Stimulated activated CD8-positive, alpha-beta memory T cell treated with anti-CD3 and anti-CD28 coated beads, Interleukin-4, amount 100 ng/mL, for 4 hours (primary cell): ENCODE measurements around the gene CSTB.
"Not testable (repeated sequence)": the region's sequence is repeated elsewhere in the genome, so short reads cannot be mapped to it uniquely, and the experiment has no call there.

Source experiments
- DNase-seq, 2 donors: peaks; one replicate each; pipeline ENCODE4 v3.0.0-alpha.2; 2020; ENCODE audit warnings: low read depth in 2 of 2, low spot score in 1 of 2

The CSTB gene

GRCh38 chr21:43775795-43776430 is at the start of gene CSTB:
TSS of gene CSTB (minus strand) at chr21:43776308. CDS start at chr21:43776269, 39 bp downstream.
- peak; percentile 61 to 75 for DNase-seq

- no peak for DNase-seq
These were observed 49.3 kb upstream of the CSTB start for GRCh38 chr21:43825242-43825935.

GRCh38 chr21:43824333-43825241 is 48.5 kb upstream of the CSTB start:
- no peak for DNase-seq

- DNase-seq = not testable (repeated sequence)
These were observed 46.6 kb upstream of the CSTB start for GRCh38 chr21:43822741-43823140.

GRCh38 chr21:43822166-43822565 is 46.1 kb upstream of the CSTB start:
- DNase-seq = not testable (repeated sequence)

- DNase-seq = no peak
These were observed 44.4 kb upstream of the CSTB start for GRCh38 chr21:43820466-43820865.

GRCh38 chr21:43819511-43820405 is 43.6 kb upstream of the CSTB start:
- no peak for DNase-seq

GRCh38 chr21:43818685-43819084 is 42.6 kb upstream of the CSTB start:
- no peak for DNase-seq

GRCh38 chr21:43817157-43818086 is 41.3 kb upstream of the CSTB start:
- DNase-seq = no peak

GRCh38 chr21:43816611-43817071 is 40.5 kb upstream of the CSTB start:
- no peak for DNase-seq

- DNase-seq = no peak
These were observed 39.9 kb upstream of the CSTB start for GRCh38 chr21:43815991-43816390.

- DNase-seq = no peak
These were observed 39.1 kb upstream of the CSTB start for GRCh38 chr21:43815107-43815613.

- DNase-seq = no peak
These were observed 38.4 kb upstream of the CSTB start for GRCh38 chr21:43814215-43815106.

GRCh38 chr21:43813656-43813980 is 37.5 kb upstream of the CSTB start:
- DNase-seq = no peak

GRCh38 chr21:43812957-43813655 is 37.0 kb upstream of the CSTB start:
- DNase-seq = no peak

GRCh38 chr21:43812139-43812821 is 36.2 kb upstream of the CSTB start:
- DNase-seq = no peak
